Superior temporal gyrus (tissue), 1 donor: Measurements from ENCODE around the gene MAGEB6B.
"Not testable (repeated sequence)": the region's sequence is repeated elsewhere in the genome, so short reads cannot be mapped to it uniquely, and the experiment has no call there.

ENCODE experiments used
- DNase-seq: peaks from one replicate; pipeline ENCODE4 v3.0.0-alpha.2; 2016; ENCODE audit errors: extremely low spot score

The MAGEB6B gene, protein sequence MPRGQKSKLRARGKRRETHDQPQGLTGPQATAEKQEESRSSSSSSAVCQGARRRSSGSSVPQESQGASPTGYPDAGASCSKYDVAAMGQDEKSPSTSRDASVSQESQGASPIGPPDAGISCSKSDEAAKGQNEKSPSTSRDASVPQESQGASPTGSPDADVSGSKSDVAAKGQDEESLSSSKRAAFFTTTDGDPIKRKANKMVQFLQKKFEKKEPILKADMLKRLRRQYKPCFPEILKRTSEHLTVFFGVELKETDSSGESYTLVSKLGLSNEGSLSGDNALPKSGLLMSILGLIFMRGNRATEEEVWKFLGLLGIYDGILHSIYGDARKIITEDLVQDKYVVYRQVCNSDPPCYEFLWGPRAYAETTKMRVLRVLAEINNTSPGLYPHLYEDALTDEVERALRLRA

DNA sequence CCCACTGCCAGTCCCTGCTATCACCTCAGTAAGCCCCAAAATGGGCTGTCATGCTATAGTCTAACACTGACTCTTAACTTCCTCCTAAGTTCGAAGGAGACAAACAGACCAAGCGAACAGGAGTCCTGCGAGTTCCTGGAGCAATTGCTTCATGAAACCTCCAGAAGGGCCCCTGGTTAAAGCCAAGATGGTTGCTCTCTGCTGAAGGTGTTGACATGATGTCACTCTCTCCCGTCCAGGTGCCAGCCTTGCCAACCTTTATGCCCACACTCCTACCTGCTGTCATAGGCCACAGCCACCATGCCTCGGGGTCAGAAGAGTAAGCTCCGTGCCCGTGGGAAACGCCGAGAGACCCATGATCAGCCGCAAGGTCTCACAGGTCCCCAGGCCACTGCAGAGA lies at the start of gene MAGEB6B:
TSS of gene MAGEB6B (plus strand) at position 301 of the 400 bp plus-strand sequence. CDS start at position 301, 0 bp downstream.
- no peak for DNase-seq

DNA sequence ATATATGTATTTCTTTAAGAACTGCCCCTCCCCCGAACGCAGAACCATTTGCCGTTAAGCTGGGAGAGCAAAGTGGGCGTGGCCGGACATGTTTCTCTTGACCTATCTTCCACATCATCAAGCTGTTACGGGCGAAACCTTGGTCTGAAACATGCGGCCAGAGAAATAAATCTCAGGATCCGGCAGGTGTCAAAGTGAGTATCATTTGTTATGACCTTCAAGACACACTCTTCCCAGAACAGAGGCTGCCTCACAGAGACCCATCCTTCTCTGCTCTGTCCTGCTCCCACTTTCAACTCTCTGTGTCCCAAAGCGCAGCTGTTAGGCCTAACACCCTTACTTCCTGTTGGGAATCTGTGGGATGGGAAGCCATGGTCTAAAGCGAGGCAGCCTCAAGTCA lies 22.1 kb upstream of the MAGEB6B start, which contains the start of gene MAGEB18:
TSS of gene MAGEB18 (plus strand) at position 70 of the 400 bp plus-strand sequence. CDS start 643 bp downstream, outside the sequence.
- DNase-seq: no peak

DNA sequence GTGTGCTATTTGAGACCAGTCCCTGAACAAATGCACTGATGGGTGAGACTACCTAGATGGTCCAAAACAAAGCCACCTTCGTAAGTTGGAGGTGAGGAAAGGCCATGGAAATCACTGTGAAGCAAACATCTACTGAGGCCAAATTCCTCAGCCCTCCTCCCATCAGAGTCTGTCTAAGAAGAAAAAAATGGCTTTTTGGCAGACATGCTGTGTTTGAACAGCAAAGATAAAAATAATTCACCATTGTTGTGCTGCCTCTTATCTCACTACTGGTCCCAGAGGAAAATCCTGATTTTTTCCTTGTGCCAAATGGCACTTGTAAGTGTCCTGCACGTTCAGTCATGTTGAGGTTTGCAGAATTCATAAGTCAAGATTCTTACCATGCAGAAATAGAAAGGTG lies 14.4 kb upstream of the MAGEB6B start:
- DNase-seq: no peak

DNA sequence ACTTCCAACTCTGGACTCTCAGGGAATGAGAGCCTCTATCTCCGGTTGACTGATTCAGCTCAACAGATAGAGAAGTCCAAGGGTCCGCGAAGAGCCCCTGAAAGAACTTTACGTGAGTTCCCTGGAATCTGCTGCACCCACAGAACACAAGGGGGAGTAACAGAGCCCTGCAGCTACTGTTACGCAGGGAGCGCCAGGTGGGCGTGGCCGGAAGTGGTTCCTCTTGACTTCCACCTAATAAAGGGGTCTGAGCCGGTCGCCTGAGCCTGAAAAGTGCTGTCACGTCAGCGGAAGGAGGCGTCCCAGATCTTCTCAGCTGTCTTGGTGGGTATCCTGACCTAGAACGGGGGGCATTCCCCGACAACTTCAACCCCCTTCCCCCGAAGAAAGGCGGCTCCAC lies 31.8 kb downstream of the MAGEB6B start, which contains the start of gene MAGEB6:
TSS of gene MAGEB6 (plus strand) at position 237 of the 400 bp plus-strand sequence. CDS start 1,407 bp downstream, outside the sequence.
- no peak for DNase-seq

DNA sequence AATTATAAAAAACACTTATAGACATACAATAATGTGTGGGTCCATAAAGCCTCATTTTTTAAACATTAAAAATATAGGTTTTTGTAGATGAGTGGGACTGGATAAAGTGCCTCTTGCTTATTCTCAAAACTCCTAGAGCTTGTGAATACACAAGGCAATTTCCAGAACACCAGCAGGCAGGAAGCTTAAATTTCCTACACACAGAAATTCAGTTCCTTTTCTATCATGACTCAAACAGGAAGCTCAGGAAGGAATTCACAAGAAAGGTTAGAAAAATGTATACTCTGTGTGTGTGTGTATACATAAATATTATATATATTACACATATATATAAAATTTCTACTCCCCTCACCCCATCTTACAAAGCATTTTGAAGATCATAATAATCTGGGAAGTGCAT lies 43.2 kb downstream of the MAGEB6B start:
- no peak for DNase-seq

DNA sequence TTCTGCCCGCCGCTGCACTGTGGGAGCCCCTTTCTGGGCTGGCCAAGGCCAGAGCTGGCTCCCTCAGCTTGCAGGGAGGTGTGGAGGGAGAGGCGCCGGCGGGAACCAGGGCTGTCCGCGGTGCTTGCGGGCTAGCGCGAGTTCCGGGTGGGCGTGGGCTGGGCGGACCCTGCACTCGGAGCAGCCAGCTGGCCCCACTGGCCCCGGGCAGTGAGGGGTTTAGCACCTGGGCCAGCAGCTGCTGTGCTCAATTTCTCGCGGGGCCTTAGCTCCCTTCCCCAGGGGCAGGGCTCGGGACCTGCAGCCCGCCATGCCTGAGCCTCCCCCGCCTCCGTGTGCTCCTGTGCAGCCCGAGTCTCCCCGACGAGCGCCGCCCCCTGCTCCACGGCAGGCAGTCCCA lies 44.3 kb downstream of the MAGEB6B start:
- not testable (repeated sequence) for DNase-seq

DNA sequence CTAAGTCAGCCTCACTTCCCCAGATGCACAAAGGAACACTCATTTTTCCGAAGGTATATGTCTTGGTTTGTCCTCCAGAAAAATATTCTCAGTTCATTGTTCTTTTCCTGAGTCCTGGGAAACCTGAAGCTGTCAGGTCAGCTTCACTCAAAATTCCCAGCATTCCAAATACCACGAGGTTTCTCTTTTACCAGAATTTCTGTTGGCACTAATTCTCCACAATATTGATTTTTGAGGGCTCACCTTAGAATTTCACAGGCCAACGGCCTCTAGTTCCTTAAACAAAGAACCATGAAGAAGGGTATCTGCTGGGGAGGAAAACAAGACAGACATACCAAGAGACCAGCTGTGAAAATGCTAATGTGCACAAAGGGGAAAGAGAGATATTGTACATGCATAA lies 47.6 kb downstream of the MAGEB6B start:
- no peak for DNase-seq
